ENCODE results near the gene AP1G1. TPM values are rescaled to one million over a fixed set of nuclear protein-coding genes. Genes with fewer than 3 reads are reported as not detected.

The AP1G1 gene
- polyA plus RNA-seq, 1 donor from 2014 or later: 57.1 TPM

GRCh38 chr16:71780521-71781089 lies 28.0 kb downstream of the AP1G1 start:
- Histone ChIP-seq H3F3A (ENCODE audit: insufficient read depth, low read length, poor library complexity, severe bottlenecking) (no peaks in the 10 kb centered on the region), H3K36me3 (ENCODE audit: insufficient read depth, low read length) (no peaks in the 10 kb centered on the region), H3K27ac (ENCODE audit: low read length) (no peak overlapping the region), H3K27me3 (ENCODE audit: insufficient read depth, low read depth, low read length) (no peaks in the 10 kb centered on the region), H2AFZ (ENCODE audit: low read depth, low read length) (no peak overlapping the region), H3K9me2 (ENCODE audit: insufficient read depth, low read length) (no peaks in the 10 kb centered on the region), H3K9ac (ENCODE audit: low read length) (no peak overlapping the region), H3K79me2 (replicated peaks; ENCODE audit: insufficient read depth, low read length) (peaks cover 26% of the 10 kb centered on the region), H3K4me3 (ENCODE audit: low read length) (no peak overlapping the region), H4K20me1 (ENCODE audit: insufficient read depth) (no peaks in the 10 kb centered on the region), H3K4me2 (ENCODE audit: low read length) (no peak overlapping the region), H3K9me3 (ENCODE audit: low read length) (no peaks in the 10 kb centered on the region)
- TF ChIP-seq EP300 (conservative IDR thresholded peaks at IDR 0.05; ENCODE audit: poor library complexity, severe bottlenecking): no peak
- no peak for TF ChIP-seq RAD21 (conservative IDR thresholded peaks at IDR 0.05)
- no peak for TF ChIP-seq TAF1 (IDR thresholded peaks at IDR 0.05; ENCODE audit: low read depth)
- TF ChIP-seq MXI1 (conservative IDR thresholded peaks at IDR 0.05; ENCODE audit: poor library complexity, severe bottlenecking): no peak
- TF ChIP-seq, protein P1, sequence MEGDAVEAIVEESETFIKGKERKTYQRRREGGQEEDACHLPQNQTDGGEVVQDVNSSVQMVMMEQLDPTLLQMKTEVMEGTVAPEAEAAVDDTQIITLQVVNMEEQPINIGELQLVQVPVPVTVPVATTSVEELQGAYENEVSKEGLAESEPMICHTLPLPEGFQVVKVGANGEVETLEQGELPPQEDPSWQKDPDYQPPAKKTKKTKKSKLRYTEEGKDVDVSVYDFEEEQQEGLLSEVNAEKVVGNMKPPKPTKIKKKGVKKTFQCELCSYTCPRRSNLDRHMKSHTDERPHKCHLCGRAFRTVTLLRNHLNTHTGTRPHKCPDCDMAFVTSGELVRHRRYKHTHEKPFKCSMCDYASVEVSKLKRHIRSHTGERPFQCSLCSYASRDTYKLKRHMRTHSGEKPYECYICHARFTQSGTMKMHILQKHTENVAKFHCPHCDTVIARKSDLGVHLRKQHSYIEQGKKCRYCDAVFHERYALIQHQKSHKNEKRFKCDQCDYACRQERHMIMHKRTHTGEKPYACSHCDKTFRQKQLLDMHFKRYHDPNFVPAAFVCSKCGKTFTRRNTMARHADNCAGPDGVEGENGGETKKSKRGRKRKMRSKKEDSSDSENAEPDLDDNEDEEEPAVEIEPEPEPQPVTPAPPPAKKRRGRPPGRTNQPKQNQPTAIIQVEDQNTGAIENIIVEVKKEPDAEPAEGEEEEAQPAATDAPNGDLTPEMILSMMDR (IDR thresholded peaks at IDR 0.05; ENCODE audit: poor library complexity, severe bottlenecking): no peak
- no peak for TF ChIP-seq EZH2 (IDR thresholded peaks at IDR 0.05; ENCODE audit: borderline replicate concordance, insufficient read depth, low read length, poor library complexity, severe bottlenecking)
- TF ChIP-seq SMC3 (conservative IDR thresholded peaks at IDR 0.05; ENCODE audit: poor library complexity): no peak
- TF ChIP-seq REST (IDR thresholded peaks at IDR 0.05; ENCODE audit: borderline replicate concordance): no peak
- no peak for TF ChIP-seq POLR2AphosphoS5 (IDR thresholded peaks at IDR 0.05)

- H3K9me3 ChIP-seq (ENCODE audit: low read length): no peaks in the 10 kb centered on the region
- no peak overlapping the region for H3K4me2 ChIP-seq (ENCODE audit: low read length)
- no peaks in the 10 kb centered on the region for H3K27me3 ChIP-seq (ENCODE audit: insufficient read depth, low read depth, low read length)
- TF ChIP-seq, protein P1 (IDR thresholded peaks at IDR 0.05; ENCODE audit: poor library complexity, severe bottlenecking): no peak
- TF ChIP-seq POLR2AphosphoS5 (IDR thresholded peaks at IDR 0.05) (no peak), EP300 (conservative IDR thresholded peaks at IDR 0.05; ENCODE audit: poor library complexity, severe bottlenecking) (no peak), RAD21 (conservative IDR thresholded peaks at IDR 0.05) (no peak), MXI1 (conservative IDR thresholded peaks at IDR 0.05; ENCODE audit: poor library complexity, severe bottlenecking) (no peak), TAF1 (IDR thresholded peaks at IDR 0.05; ENCODE audit: low read depth) (no peak), SMC3 (conservative IDR thresholded peaks at IDR 0.05; ENCODE audit: poor library complexity) (no peak), EZH2 (IDR thresholded peaks at IDR 0.05; ENCODE audit: borderline replicate concordance, insufficient read depth, low read length, poor library complexity, severe bottlenecking) (no peak), REST (IDR thresholded peaks at IDR 0.05; ENCODE audit: borderline replicate concordance) (no peak)
- no peak overlapping the region for H3K9ac ChIP-seq (ENCODE audit: low read length)
- no peak overlapping the region for H2AFZ ChIP-seq (ENCODE audit: low read depth, low read length)
- peaks cover under 1% of the 10 kb centered on the region for H3K36me3 ChIP-seq (ENCODE audit: insufficient read depth, low read length)
- no peak overlapping the region for H3K27ac ChIP-seq (ENCODE audit: low read length)
- H3K9me2 ChIP-seq (ENCODE audit: insufficient read depth, low read length): no peaks in the 10 kb centered on the region
- no peaks in the 10 kb centered on the region for H3F3A ChIP-seq (ENCODE audit: insufficient read depth, low read length, poor library complexity, severe bottlenecking)
- H3K79me2 ChIP-seq (replicated peaks; ENCODE audit: insufficient read depth, low read length): peaks cover 19% of the 10 kb centered on the region
- no peak overlapping the region for H3K4me3 ChIP-seq (ENCODE audit: low read length)
- no peaks in the 10 kb centered on the region for H4K20me1 ChIP-seq (ENCODE audit: insufficient read depth)
Measured at GRCh38 chr16:71778780-71779179, 29.9 kb downstream of the AP1G1 start.

Data from neural cell (in vitro differentiated cells).